Gastrocnemius medialis (tissue), 4 donors: ENCODE data around the gene VAMP8. TPM values are rescaled to one million over a fixed set of nuclear protein-coding genes. Genes with fewer than 3 reads are reported as not detected.
A peak's percentile ranks its signal among the peaks of the same experiment; 100 is the strongest.
"Not testable (repeated sequence)": the region's sequence is repeated elsewhere in the genome, so short reads cannot be mapped to it uniquely, and the experiment has no call there.

Experiments
- ATAC-seq, 2 donors: fragments of 150-250 bp; one replicate each; pipeline ENCODE4 v1.9.1; 2016
- DNase-seq, 2 donors: peaks; one replicate each; pipeline ENCODE4 v3.0.0-alpha.2; 2019
- H3K27ac ChIP-seq, 4 donors: fragments of 200-600 bp; sonication (generic); 1 replicate in 1 of 4; 2 replicates in 3 of 4; pipeline ENCODE4 v1.5.1; 2016 to 2018; ENCODE audit warnings: mild to moderate bottlenecking in 2 of 4, moderate library complexity in 1 of 4
- H3K27me3 ChIP-seq, 3 donors: fragments of 200-600 bp; sonication (generic) in 2 of 3; 1 replicate in 1 of 3; 2 replicates in 2 of 3; pipeline versions ENCODE4 v1.5.1 to v1.6.0; 2016 to 2019; ENCODE audit warnings: mild to moderate bottlenecking in 1 of 3, moderate library complexity in 1 of 3
- H3K36me3 ChIP-seq, 2 donors: fragments of 200-600 bp; sonication (generic) in 1 of 2; one replicate each; pipeline ENCODE4 v1.5.1; 2017 to 2018
- H3K4me1 ChIP-seq, 2 donors: fragments of 200-600 bp; sonication (generic) in 1 of 2; one replicate each; pipeline ENCODE4 v1.5.1; 2016 to 2017; ENCODE audit warnings: mild to moderate bottlenecking in 2 of 2
- H3K4me3 ChIP-seq, 4 donors: fragments of 200-600 bp; sonication (generic) in 3 of 4; 1 replicate in 1 of 4; 2 replicates in 3 of 4; pipeline ENCODE4 v1.5.1; 2016 to 2019; ENCODE audit warnings: mild to moderate bottlenecking in 2 of 4
- H3K9me3 ChIP-seq, 3 donors: fragments of 200-600 bp; sonication (generic) in 2 of 3; 1 replicate in 1 of 3; 2 replicates in 2 of 3; pipeline ENCODE4 v1.5.1; 2016 to 2019
- CTCF ChIP-seq, 5 experiments: fragments of 450-650 bp in 3 of 5; fragments of 200-600 bp in 2 of 5; sonication (generic) in 2 of 5; IDR thresholded peaks in 4 of 5; conservative IDR thresholded peaks in 1 of 5; 1 replicate in 4 of 5; 2 replicates in 1 of 5; pipeline ENCODE4 v1.5.1; 2016 to 2019; ENCODE audit warnings: antibody characterized with exemption in 5 of 5, mild to moderate bottlenecking in 3 of 5, moderate library complexity in 3 of 5
- POLR2A ChIP-seq, 2 donors: fragments of 450-650 bp; IDR thresholded peaks; one replicate each; pipeline ENCODE4 v1.6.1; 2017; ENCODE audit warnings: antibody characterized with exemption in 2 of 2, mild to moderate bottlenecking in 2 of 2, moderate library complexity in 2 of 2
- in situ Hi-C, 4 donors: fragments of 200-750 bp; cut with MboI; loops; one replicate each; pipeline versions ENCODE4 v1.15.0 to v1.8.0; 2017; ENCODE audit warnings: low sequenced_read_pairs in 4 of 4
- intact Hi-C: fragments of 100-400 bp; cut with DNase I; formaldehyde crosslinking; loops from one replicate; pipeline ENCODE4 v1.15.1; 2023; ENCODE audit warnings: low total_unique reads
- total RNA-seq, 4 donors: library from RNA; depleted of rRNA; stranded (reverse); fragments of >200 nt; gene quantifications; one replicate each; pipeline versions ENCODE4 v1.1.0 to v1.2.3, GENCODE V29; 2016

The VAMP8 gene
- total RNA-seq, 4 donors from 2014 or later, result 5.3 to 12.1 (median 7.1) TPM

- no peak for DNase-seq
- Histone ChIP-seq H3K27ac (peak overlapping the region; percentile 97 to 99 (median 98)), H3K4me1 (peaks cover 53 to 54% of the 10 kb centered on the region in 2 donors), H3K9me3 (no peaks in the 10 kb centered on the region), H3K4me3 (peak overlapping the region; percentile 74 to 90 (median 84)), H3K36me3 (peaks cover 0 to 51% of the 10 kb centered on the region in 2 donors), H3K27me3 (no peaks in the 10 kb centered on the region)
- ATAC-seq, result no peak
- intact Hi-C loops, result loop anchor here (2.0 kb wide), 1 partner anchor 63 kb away; the partner anchor contains the start of gene TMEM150A
- in situ Hi-C loops, result no loop called here
- TF ChIP-seq POLR2A (IDR thresholded peaks at IDR 0.05), result no peak
- TF ChIP-seq CTCF (IDR thresholded peaks at IDR 0.05 in 4 of 5, conservative IDR thresholded peaks at IDR 0.05 in 1 of 5), result no peak
These were observed 37.2 kb upstream of the VAMP8 start for GRCh38 chr2:85540133-85540648.

GRCh38 chr2:85541262-85541661 is 36.1 kb upstream of the VAMP8 start:
- no peak for TF ChIP-seq CTCF (IDR thresholded peaks at IDR 0.05 in 4 of 5, conservative IDR thresholded peaks at IDR 0.05 in 1 of 5)
- no peak for TF ChIP-seq POLR2A (IDR thresholded peaks at IDR 0.05)
- ATAC-seq (no peak), DNase-seq (no peak)
- H3K36me3 ChIP-seq, result peaks cover 0 to 54% of the 10 kb centered on the region in 2 donors
- peak overlapping the region; percentile 74 to 90 (median 84) for H3K4me3 ChIP-seq
- in situ Hi-C loops (no loop called here), intact Hi-C loops (loop anchor here (2.0 kb wide), 1 partner anchor 62 kb away; the partner anchor contains the start of gene TMEM150A)
- H3K9me3 ChIP-seq, result no peaks in the 10 kb centered on the region
- peak overlapping the region; percentile 97 to 99 (median 98) for H3K27ac ChIP-seq
- no peaks in the 10 kb centered on the region for H3K27me3 ChIP-seq
- peaks cover 62 to 63% of the 10 kb centered on the region in 2 donors for H3K4me1 ChIP-seq

- Histone ChIP-seq H3K4me1 (peaks cover 60 to 63% of the 10 kb centered on the region in 2 donors), H3K27ac (peak overlapping the region; percentile 97 to 99 (median 98)), H3K36me3 (peaks cover 0 to 54% of the 10 kb centered on the region in 2 donors), H3K27me3 (no peaks in the 10 kb centered on the region), H3K9me3 (no peaks in the 10 kb centered on the region), H3K4me3 (peak overlapping the region; percentile 74 to 90 (median 84))
- intact Hi-C loops (loop anchor here (2.0 kb wide), 1 partner anchor 61 kb away; the partner anchor contains the start of gene TMEM150A), in situ Hi-C loops (no loop called here)
- TF ChIP-seq POLR2A (IDR thresholded peaks at IDR 0.05), result no peak
- TF ChIP-seq CTCF (IDR thresholded peaks at IDR 0.05 in 4 of 5, conservative IDR thresholded peaks at IDR 0.05 in 1 of 5), result no peak
- no peak for DNase-seq
- no peak for ATAC-seq
These were observed 35.5 kb upstream of the VAMP8 start for GRCh38 chr2:85541753-85542457.

GRCh38 chr2:85542777-85543176 is 34.6 kb upstream of the VAMP8 start:
- Histone ChIP-seq H3K36me3 (peaks cover 0 to 54% of the 10 kb centered on the region in 2 donors), H3K4me1 (peaks cover 53 to 56% of the 10 kb centered on the region in 2 donors), H3K27ac (peak overlapping the region; percentile 97 to 99 (median 98)), H3K9me3 (no peaks in the 10 kb centered on the region), H3K27me3 (no peaks in the 10 kb centered on the region), H3K4me3 (peak overlapping the region in 1 of 4 donors; percentile 87)
- TF ChIP-seq CTCF (IDR thresholded peaks at IDR 0.05 in 4 of 5, conservative IDR thresholded peaks at IDR 0.05 in 1 of 5) (no peak), POLR2A (IDR thresholded peaks at IDR 0.05) (no peak)
- no peak for ATAC-seq
- DNase-seq, result no peak
- intact Hi-C loops, result no loop called here
- in situ Hi-C loops, result no loop called here

GRCh38 chr2:85544254-85544691 is 33.1 kb upstream of the VAMP8 start:
- Histone ChIP-seq H3K4me1 (peaks cover 53 to 56% of the 10 kb centered on the region in 2 donors), H3K36me3 (peaks cover 0 to 54% of the 10 kb centered on the region in 2 donors), H3K27ac (peak overlapping the region; percentile 81 to 99 (median 98))
- H3K27me3 ChIP-seq, H3K9me3 ChIP-seq, in situ Hi-C loops, ATAC-seq, intact Hi-C loops, DNase-seq, H3K4me3 ChIP-seq: not testable (repeated sequence)

GRCh38 chr2:85544915-85545779 is 32.2 kb upstream of the VAMP8 start:
- peak overlapping the region; percentile 81 to 99 (median 98) for H3K27ac ChIP-seq
- peak; percentile 13 to 34 for ATAC-seq
- H3K4me1 ChIP-seq, result peaks cover 58 to 64% of the 10 kb centered on the region in 2 donors
- in situ Hi-C loops, result loop anchor here in 1 of 4 donors (5.0 kb wide), 1 partner anchor 123 kb away; no protein-coding TSS in a partner anchor
- H3K36me3 ChIP-seq, result peaks cover 0 to 53% of the 10 kb centered on the region in 2 donors
- DNase-seq, intact Hi-C loops, H3K27me3 ChIP-seq, H3K9me3 ChIP-seq, H3K4me3 ChIP-seq: not testable (repeated sequence)
